ENCODE measurements around the gene ZNF496.

GRCh38 chr1:247298124-247298481 is 33.6 kb downstream of the ZNF496 start:
- no peak for TF ChIP-seq YY1 (IDR thresholded peaks at IDR 0.05; ENCODE audit: low read depth)
- TF ChIP-seq EGR1 (IDR thresholded peaks at IDR 0.05), result no peak
- no peak for TF ChIP-seq TAF1 (IDR thresholded peaks at IDR 0.05; ENCODE audit: low read depth)
- no peak for TF ChIP-seq REST (IDR thresholded peaks at IDR 0.05; ENCODE audit: low read depth)
- no peak for TF ChIP-seq TCF12 (IDR thresholded peaks at IDR 0.05; ENCODE audit: low read depth)
- no peak for TF ChIP-seq EP300 (IDR thresholded peaks at IDR 0.05; ENCODE audit: borderline replicate concordance)
- TF ChIP-seq TEAD4 (IDR thresholded peaks at IDR 0.05), result no peak
- TF ChIP-seq NFIC (IDR thresholded peaks at IDR 0.05), result no peak
- TF ChIP-seq CREB1 (IDR thresholded peaks at IDR 0.05; ENCODE audit: low read depth), result no peak
- TF ChIP-seq, protein P1, sequence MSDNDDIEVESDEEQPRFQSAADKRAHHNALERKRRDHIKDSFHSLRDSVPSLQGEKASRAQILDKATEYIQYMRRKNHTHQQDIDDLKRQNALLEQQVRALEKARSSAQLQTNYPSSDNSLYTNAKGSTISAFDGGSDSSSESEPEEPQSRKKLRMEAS (IDR thresholded peaks at IDR 0.05), result no peak
- TF ChIP-seq RAD21 (IDR thresholded peaks at IDR 0.05; ENCODE audit: low read depth), result no peak
- no peak for TF ChIP-seq CEBPB (IDR thresholded peaks at IDR 0.05)

All from Ishikawa (cell line).